ENCODE results near the gene MSL2.
"Not testable (repeated sequence)": the region's sequence is repeated elsewhere in the genome, so short reads cannot be mapped to it uniquely, and the experiment has no call there.

DNA sequence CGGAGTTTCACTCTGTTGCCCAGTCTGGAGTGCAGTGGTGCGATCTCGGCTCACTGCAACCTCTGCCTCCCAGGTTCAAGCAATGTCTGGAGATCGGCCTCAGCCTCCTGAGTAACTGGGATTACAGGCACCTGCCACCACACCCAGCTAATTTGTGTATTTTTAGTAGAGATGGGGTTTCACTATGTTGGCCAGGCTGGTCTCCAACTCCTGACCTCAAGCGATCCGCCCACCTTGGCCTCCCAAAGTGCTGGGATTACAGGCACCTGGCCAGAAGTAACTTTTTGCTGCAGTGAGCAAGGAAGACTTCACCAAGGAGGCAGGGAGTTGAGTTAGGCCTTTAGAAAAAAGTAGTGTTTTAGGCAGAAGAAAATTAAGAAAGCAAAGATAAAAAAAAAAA, 3.9 kb downstream of the MSL2 start:
- TF ChIP-seq RCOR1 (IDR thresholded peaks at IDR 0.05; ENCODE audit: low read length); SIN3A (IDR thresholded peaks at IDR 0.05; ENCODE audit: borderline replicate concordance, low read depth, low read length); RAD21 (IDR thresholded peaks at IDR 0.05; ENCODE audit: low read length); TCF12 (IDR thresholded peaks at IDR 0.05); GABPA (IDR thresholded peaks at IDR 0.05; ENCODE audit: low read depth): not testable (repeated sequence)
- TF ChIP-seq, protein P1, sequence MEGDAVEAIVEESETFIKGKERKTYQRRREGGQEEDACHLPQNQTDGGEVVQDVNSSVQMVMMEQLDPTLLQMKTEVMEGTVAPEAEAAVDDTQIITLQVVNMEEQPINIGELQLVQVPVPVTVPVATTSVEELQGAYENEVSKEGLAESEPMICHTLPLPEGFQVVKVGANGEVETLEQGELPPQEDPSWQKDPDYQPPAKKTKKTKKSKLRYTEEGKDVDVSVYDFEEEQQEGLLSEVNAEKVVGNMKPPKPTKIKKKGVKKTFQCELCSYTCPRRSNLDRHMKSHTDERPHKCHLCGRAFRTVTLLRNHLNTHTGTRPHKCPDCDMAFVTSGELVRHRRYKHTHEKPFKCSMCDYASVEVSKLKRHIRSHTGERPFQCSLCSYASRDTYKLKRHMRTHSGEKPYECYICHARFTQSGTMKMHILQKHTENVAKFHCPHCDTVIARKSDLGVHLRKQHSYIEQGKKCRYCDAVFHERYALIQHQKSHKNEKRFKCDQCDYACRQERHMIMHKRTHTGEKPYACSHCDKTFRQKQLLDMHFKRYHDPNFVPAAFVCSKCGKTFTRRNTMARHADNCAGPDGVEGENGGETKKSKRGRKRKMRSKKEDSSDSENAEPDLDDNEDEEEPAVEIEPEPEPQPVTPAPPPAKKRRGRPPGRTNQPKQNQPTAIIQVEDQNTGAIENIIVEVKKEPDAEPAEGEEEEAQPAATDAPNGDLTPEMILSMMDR (IDR thresholded peaks at IDR 0.05): not testable (repeated sequence)
